ENCODE data around the gene LAMP1. TPM values are rescaled to one million over a fixed set of nuclear protein-coding genes. Genes with fewer than 3 reads are reported as not detected.

The LAMP1 gene
- total RNA-seq, 4 donors from 2014 or later, result 106 to 178 (median 125) TPM

DNA sequence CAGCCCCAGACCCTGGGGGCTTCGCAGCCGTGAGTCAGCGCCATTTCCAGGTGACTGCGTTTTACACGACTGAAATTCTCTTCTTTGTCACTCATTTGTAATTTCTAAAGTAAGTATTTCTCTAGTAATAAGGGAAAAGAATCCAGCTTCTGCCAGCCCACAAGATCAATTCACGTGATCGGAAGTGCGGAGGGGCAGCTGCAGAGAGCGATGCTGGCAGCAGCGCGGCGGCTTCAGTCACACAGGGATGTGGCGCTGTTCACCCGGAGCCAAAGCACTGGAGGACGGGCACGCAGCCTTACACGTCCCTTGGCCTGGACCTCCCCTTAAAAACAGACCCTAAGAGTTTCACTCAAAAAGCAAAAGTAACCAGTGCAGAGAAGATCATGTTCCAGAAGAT lies 48.4 kb downstream of the LAMP1 start:
- TF ChIP-seq, protein P1, sequence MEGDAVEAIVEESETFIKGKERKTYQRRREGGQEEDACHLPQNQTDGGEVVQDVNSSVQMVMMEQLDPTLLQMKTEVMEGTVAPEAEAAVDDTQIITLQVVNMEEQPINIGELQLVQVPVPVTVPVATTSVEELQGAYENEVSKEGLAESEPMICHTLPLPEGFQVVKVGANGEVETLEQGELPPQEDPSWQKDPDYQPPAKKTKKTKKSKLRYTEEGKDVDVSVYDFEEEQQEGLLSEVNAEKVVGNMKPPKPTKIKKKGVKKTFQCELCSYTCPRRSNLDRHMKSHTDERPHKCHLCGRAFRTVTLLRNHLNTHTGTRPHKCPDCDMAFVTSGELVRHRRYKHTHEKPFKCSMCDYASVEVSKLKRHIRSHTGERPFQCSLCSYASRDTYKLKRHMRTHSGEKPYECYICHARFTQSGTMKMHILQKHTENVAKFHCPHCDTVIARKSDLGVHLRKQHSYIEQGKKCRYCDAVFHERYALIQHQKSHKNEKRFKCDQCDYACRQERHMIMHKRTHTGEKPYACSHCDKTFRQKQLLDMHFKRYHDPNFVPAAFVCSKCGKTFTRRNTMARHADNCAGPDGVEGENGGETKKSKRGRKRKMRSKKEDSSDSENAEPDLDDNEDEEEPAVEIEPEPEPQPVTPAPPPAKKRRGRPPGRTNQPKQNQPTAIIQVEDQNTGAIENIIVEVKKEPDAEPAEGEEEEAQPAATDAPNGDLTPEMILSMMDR (IDR thresholded peaks at IDR 0.05; ENCODE audit: low read depth), result no peak

DNA sequence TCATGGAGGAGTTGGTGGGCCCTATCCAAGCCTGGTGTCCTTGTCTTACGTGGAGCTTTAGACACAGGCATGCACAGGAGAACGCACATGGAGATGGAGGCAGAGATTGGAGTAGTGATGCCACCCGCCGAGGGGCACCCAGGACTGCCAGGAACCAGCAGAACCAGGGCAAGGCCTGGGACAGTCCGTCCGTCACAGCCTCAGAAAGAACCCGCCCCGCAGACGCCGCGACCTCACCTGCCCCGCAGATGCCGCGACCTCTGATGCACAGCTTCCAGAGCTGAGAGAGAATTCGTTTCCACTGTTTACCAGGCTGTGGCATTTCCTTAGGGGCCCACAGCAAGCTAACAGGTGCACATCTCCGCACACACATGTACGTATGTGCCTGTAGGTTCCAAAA lies 51.6 kb downstream of the LAMP1 start:
- TF ChIP-seq, protein P1 (IDR thresholded peaks at IDR 0.05; ENCODE audit: low read depth), result no peak

- TF ChIP-seq, protein P1 (IDR thresholded peaks at IDR 0.05; ENCODE audit: low read depth), result no peak
Measured at GRCh38 chr13:113349050-113349449, 52.0 kb downstream of the LAMP1 start.

DNA sequence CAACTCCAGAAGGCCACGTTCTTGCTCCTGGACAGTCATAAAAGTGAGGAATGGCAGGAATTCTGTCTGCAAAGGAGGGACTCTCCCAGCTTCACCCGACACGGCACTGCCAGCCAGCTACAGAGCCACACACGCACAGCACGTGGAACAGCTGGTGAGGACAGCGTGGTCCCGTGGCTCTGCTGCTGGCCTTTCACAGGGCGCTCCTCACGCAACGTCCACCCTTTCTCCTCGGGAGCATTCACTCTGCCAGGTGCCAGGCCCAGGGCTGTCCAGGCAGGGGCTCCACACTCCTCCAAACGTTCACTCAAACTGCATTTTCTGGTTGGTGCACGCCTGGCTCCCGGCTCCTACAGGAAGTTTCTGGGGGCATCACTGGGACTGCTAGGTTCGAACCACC lies 52.5 kb downstream of the LAMP1 start:
- TF ChIP-seq, protein P1 (IDR thresholded peaks at IDR 0.05; ENCODE audit: low read depth), result no peak

- TF ChIP-seq, protein P1 (IDR thresholded peaks at IDR 0.05; ENCODE audit: low read depth), result no peak
Measured at GRCh38 chr13:113350065-113350937, 53.3 kb downstream of the LAMP1 start.

DNA sequence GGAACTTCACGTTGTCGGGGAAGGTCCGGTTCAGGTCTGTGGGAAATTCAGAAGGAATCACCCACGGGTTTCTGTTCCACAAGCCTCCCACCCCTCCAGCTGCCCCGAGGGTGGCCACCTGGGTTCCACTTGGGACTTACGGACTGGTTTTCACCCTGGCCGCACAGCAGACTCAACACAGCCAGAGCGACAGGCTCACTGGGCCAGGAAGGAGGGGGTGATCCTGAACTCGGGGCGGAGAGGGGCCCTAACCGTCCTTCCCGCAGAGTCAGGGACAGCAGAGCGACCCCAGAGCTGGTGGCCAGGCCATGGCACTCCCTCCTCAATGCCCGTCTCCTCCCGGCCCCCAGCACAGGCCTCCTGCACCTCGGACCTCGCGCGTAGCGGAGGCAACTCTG lies 53.9 kb downstream of the LAMP1 start:
- TF ChIP-seq, protein P1 (IDR thresholded peaks at IDR 0.05; ENCODE audit: low read depth), result no peak

DNA sequence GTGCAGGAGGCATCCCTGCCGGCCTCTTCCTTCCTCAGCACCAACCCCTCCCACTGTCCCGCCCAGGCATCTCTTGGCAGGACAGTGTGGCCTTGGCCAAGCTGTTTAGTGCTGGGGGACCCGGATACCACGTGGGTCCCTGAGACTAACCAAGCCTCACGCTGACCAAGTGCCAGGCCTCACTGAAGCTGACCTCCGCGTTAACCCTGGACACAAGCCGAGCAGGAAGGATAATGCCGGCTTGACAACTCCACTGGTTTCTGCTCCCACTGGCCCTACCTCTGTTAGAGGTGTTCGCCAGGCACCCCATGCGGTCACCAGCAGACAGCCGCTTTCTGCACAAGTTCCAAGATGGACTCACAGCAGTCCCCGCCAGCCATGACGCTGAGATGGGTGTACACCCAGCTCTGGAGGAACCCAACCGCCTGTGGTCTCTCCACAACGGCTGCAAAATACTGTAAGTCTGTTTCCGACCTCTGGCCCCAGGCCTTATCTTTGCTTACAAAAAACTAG lies 54.5 kb downstream of the LAMP1 start:
- TF ChIP-seq, protein P1 (IDR thresholded peaks at IDR 0.05; ENCODE audit: low read depth), result no peak

Data from subcutaneous adipose tissue (tissue), 4 donors.